Putamen (tissue), 1 donor: ENCODE results near the gene EFCAB9.
"Not testable (repeated sequence)": the region's sequence is repeated elsewhere in the genome, so short reads cannot be mapped to it uniquely, and the experiment has no call there.

Experiments used
- DNase-seq: peaks from one replicate; pipeline ENCODE4 v3.0.0-alpha.2; 2016; ENCODE audit warnings: low spot score

EFCAB9 gene

GRCh38 chr5:172188893-172189692 is 4.9 kb upstream of the EFCAB9 start:
- no peak for DNase-seq

- no peak for DNase-seq
Measured at GRCh38 chr5:172189693-172190296, 4.2 kb upstream of the EFCAB9 start.

GRCh38 chr5:172194985-172195774 is 1.2 kb downstream of the EFCAB9 start:
- DNase-seq: no peak

GRCh38 chr5:172197775-172198174 is 3.8 kb downstream of the EFCAB9 start:
- DNase-seq: not testable (repeated sequence)

- DNase-seq: no peak
Measured at GRCh38 chr5:172199446-172199845, 5.5 kb downstream of the EFCAB9 start.

GRCh38 chr5:172200476-172200875 is 6.5 kb downstream of the EFCAB9 start:
- DNase-seq: no peak

- not testable (repeated sequence) for DNase-seq
Measured at GRCh38 chr5:172205984-172206383, 12.0 kb downstream of the EFCAB9 start.

GRCh38 chr5:172207511-172207910 is 13.5 kb downstream of the EFCAB9 start:
- DNase-seq: no peak

- DNase-seq: no peak
Measured at GRCh38 chr5:172209714-172210113, 15.7 kb downstream of the EFCAB9 start.

- no peak for DNase-seq
Measured at GRCh38 chr5:172211676-172212075, 17.7 kb downstream of the EFCAB9 start.

GRCh38 chr5:172213126-172213525 is 19.2 kb downstream of the EFCAB9 start:
- DNase-seq: no peak

GRCh38 chr5:172216345-172216744 is 22.4 kb downstream of the EFCAB9 start:
- no peak for DNase-seq

- DNase-seq: no peak
Measured at GRCh38 chr5:172219296-172219695, 25.3 kb downstream of the EFCAB9 start.

- peak; percentile 32 for DNase-seq
Measured at GRCh38 chr5:172223901-172224873, 30.2 kb downstream of the EFCAB9 start.

- no peak for DNase-seq
Measured at GRCh38 chr5:172224996-172225395, 31.0 kb downstream of the EFCAB9 start.

GRCh38 chr5:172229904-172230303 is 35.9 kb downstream of the EFCAB9 start:
- no peak for DNase-seq

- DNase-seq: no peak
Measured at GRCh38 chr5:172234031-172234430, 40.1 kb downstream of the EFCAB9 start.

GRCh38 chr5:172235132-172235780 is 41.3 kb downstream of the EFCAB9 start:
- no peak for DNase-seq

GRCh38 chr5:172235827-172236736 is 42.1 kb downstream of the EFCAB9 start:
- DNase-seq: peak; percentile 52

GRCh38 chr5:172238334-172238733 is 44.4 kb downstream of the EFCAB9 start:
- DNase-seq: no peak
